ENCODE results near the gene NFYC.

NFYC gene

DNA sequence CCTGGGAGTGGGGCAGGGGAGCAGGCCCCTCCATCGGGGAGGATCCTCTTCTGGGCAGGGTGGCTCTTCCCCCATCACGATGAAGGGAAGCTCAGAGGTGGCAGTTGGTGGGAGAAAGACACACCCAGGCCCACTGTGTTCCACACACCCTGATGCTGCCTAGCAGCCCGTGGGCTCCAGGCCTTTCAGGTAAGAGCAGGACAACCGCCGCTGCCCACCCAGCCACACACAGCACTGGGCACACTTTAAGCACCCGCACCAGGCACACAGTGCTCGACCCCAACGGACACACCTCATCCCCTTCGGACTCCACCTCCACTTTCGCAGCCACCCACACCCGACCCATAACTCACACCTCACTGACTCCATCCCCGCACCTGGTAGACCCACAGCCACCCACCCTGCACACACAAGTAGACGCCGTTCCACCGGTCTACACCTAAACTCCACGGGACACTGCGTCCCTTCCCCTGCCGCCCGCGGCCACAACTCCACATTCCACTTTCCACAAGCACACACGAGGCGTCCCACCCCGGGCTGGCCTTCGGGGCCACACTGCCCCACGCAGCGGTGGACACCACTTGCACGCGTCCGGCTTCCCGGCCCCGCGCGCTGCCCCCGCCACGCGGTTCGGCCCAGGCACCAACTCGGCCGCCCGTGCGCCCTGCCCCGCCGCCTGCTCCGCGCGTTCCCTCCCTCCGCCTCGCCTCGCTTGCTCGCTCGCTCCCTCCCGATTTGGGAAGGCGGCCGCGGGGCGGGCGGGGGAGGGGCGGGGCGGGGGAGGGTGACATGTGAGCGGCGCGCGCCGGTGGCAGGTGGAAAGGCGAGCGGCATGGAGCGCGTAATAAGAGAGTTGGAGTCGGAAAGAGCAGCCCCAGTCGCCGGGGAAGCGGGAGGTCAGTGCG is 91.7 kb downstream of the NFYC start, which contains the start of gene KCNQ4:
TSS of gene KCNQ4 (plus strand) at position 787 of the 905 bp plus-strand sequence. CDS start 307 bp downstream, outside the sequence.
- TF ChIP-seq TAF1 (IDR thresholded peaks at IDR 0.05; ENCODE audit: borderline replicate concordance, insufficient read depth, low read length) = no peak
- no peak for TF ChIP-seq POLR2AphosphoS5 (IDR thresholded peaks at IDR 0.05; ENCODE audit: low read depth, low read length)
- TF ChIP-seq SIN3A (IDR thresholded peaks at IDR 0.05; ENCODE audit: borderline replicate concordance, insufficient read depth, low read length) = no peak
- TF ChIP-seq, protein P1, sequence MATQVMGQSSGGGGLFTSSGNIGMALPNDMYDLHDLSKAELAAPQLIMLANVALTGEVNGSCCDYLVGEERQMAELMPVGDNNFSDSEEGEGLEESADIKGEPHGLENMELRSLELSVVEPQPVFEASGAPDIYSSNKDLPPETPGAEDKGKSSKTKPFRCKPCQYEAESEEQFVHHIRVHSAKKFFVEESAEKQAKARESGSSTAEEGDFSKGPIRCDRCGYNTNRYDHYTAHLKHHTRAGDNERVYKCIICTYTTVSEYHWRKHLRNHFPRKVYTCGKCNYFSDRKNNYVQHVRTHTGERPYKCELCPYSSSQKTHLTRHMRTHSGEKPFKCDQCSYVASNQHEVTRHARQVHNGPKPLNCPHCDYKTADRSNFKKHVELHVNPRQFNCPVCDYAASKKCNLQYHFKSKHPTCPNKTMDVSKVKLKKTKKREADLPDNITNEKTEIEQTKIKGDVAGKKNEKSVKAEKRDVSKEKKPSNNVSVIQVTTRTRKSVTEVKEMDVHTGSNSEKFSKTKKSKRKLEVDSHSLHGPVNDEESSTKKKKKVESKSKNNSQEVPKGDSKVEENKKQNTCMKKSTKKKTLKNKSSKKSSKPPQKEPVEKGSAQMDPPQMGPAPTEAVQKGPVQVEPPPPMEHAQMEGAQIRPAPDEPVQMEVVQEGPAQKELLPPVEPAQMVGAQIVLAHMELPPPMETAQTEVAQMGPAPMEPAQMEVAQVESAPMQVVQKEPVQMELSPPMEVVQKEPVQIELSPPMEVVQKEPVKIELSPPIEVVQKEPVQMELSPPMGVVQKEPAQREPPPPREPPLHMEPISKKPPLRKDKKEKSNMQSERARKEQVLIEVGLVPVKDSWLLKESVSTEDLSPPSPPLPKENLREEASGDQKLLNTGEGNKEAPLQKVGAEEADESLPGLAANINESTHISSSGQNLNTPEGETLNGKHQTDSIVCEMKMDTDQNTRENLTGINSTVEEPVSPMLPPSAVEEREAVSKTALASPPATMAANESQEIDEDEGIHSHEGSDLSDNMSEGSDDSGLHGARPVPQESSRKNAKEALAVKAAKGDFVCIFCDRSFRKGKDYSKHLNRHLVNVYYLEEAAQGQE (IDR thresholded peaks at IDR 0.05; ENCODE audit: insufficient read depth in 1 of 2, low read depth in 2 of 2, low read length in 2 of 2) = no peak
- no peak for TF ChIP-seq FOXP2 (optimal IDR thresholded peaks at IDR 0.05; ENCODE audit: borderline replicate concordance, extremely low read depth, extremely low read length, insufficient read depth)

DNA sequence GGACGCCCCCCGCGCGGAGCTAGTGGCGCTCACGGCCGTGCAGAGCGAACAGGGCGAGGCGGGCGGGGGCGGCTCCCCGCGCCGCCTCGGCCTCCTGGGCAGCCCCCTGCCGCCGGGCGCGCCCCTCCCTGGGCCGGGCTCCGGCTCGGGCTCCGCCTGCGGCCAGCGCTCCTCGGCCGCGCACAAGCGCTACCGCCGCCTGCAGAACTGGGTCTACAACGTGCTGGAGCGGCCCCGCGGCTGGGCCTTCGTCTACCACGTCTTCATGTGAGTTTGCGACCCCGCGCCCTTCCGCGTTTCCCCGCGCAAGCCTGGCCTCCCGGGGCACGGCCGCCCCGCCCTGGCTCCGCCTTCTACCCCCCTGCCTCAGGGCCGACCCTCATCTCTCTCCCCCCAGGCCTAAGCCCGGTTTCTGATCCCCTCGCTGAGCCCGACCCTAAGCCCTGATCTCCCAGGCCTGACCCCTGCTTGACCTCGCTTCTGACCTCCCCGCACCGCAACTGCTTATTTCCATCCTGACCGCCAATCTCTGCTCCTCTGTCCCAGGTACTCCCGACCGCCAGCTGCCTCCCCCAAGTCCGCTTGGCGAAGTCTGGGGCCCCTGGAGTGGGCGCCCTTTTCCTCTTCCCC is 92.8 kb downstream of the NFYC start:
- TF ChIP-seq FOXP2 (optimal IDR thresholded peaks at IDR 0.05; ENCODE audit: borderline replicate concordance, extremely low read depth, extremely low read length, insufficient read depth) (no peak), POLR2AphosphoS5 (IDR thresholded peaks at IDR 0.05; ENCODE audit: low read depth, low read length) (no peak), SIN3A (IDR thresholded peaks at IDR 0.05; ENCODE audit: borderline replicate concordance, insufficient read depth, low read length) (no peak)
- TF ChIP-seq, protein P1 (IDR thresholded peaks at IDR 0.05; ENCODE audit: insufficient read depth in 1 of 2, low read depth in 2 of 2, low read length in 2 of 2) = no peak

DNA sequence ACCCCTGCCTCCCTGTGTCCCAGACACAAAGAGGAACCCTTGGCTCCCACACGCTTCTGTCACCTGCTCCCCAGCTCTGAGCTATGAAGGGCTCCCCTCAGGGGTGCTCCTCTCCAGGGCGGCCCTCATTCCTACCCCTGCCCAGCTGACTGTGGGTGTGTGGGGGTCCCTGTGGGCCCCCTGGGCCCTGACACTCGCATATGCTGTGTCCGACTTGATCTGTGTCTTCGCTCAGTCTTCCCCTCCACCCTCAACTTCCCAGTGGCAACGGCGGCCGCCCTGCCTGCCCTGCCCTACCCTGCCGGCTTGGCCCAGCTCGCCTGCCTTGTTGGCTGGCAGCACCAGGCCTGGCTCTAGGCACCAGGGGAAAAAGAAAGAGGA is 93.3 kb downstream of the NFYC start:
- TF ChIP-seq POLR2AphosphoS5 (IDR thresholded peaks at IDR 0.05; ENCODE audit: low read depth, low read length) (no peak), SIN3A (IDR thresholded peaks at IDR 0.05; ENCODE audit: borderline replicate concordance, insufficient read depth, low read length) (no peak), FOXP2 (optimal IDR thresholded peaks at IDR 0.05; ENCODE audit: borderline replicate concordance, extremely low read depth, extremely low read length, insufficient read depth) (no peak), TAF1 (IDR thresholded peaks at IDR 0.05; ENCODE audit: borderline replicate concordance, insufficient read depth, low read length) (no peak)
- TF ChIP-seq, protein P1 (IDR thresholded peaks at IDR 0.05; ENCODE audit: insufficient read depth in 1 of 2, low read depth in 2 of 2, low read length in 2 of 2) = no peak

GRCh38 chr1:40785446-40785845 is 93.9 kb downstream of the NFYC start:
- TF ChIP-seq POLR2AphosphoS5 (IDR thresholded peaks at IDR 0.05; ENCODE audit: low read depth, low read length) (no peak), FOXP2 (optimal IDR thresholded peaks at IDR 0.05; ENCODE audit: borderline replicate concordance, extremely low read depth, extremely low read length, insufficient read depth) (no peak), SIN3A (IDR thresholded peaks at IDR 0.05; ENCODE audit: borderline replicate concordance, insufficient read depth, low read length) (no peak), TAF1 (IDR thresholded peaks at IDR 0.05; ENCODE audit: borderline replicate concordance, insufficient read depth, low read length) (no peak)
- TF ChIP-seq, protein P1 (IDR thresholded peaks at IDR 0.05; ENCODE audit: insufficient read depth in 1 of 2, low read depth in 2 of 2, low read length in 2 of 2) = no peak

Data from PFSK-1 (cell line).